Activated T-cell treated with anti-CD3 and anti-CD28 coated beads, Interleukin-2, amount 50 U/mL, for 1 hour (primary cell): ENCODE results near the gene NINL.
"Not testable (repeated sequence)": the region's sequence is repeated elsewhere in the genome, so short reads cannot be mapped to it uniquely, and the experiment has no call there.

Source experiments
- DNase-seq: peaks from one replicate; pipeline ENCODE4 v3.0.0-alpha.2; 2020

NINL gene

GRCh38 chr20:25592135-25592852, 7.0 kb upstream of the NINL start:
- no peak for DNase-seq

- not testable (repeated sequence) for DNase-seq
Observed at GRCh38 chr20:25590778-25591177, 5.4 kb upstream of the NINL start.

- DNase-seq = no peak
Observed at GRCh38 chr20:25588491-25588890, 3.2 kb upstream of the NINL start.

- no peak for DNase-seq
Observed at GRCh38 chr20:25587536-25587935, 2.2 kb upstream of the NINL start.

- no peak for DNase-seq
Observed at GRCh38 chr20:25586877-25587276, 1.5 kb upstream of the NINL start.

- DNase-seq = not testable (repeated sequence)
Observed at GRCh38 chr20:25583607-25584006, 1.7 kb downstream of the NINL start.

- no peak for DNase-seq
Observed at GRCh38 chr20:25580711-25581110, 4.6 kb downstream of the NINL start.

- no peak for DNase-seq
Observed at GRCh38 chr20:25579081-25579770, 6.1 kb downstream of the NINL start.

- DNase-seq = no peak
Observed at GRCh38 chr20:25576783-25577530, 8.4 kb downstream of the NINL start.

- no peak for DNase-seq
Observed at GRCh38 chr20:25574411-25574810, 10.9 kb downstream of the NINL start.

- no peak for DNase-seq
Observed at GRCh38 chr20:25573288-25574251, 11.8 kb downstream of the NINL start.

GRCh38 chr20:25571817-25572216, 13.5 kb downstream of the NINL start:
- no peak for DNase-seq

- DNase-seq = no peak
Observed at GRCh38 chr20:25571240-25571639, 14.1 kb downstream of the NINL start.

- DNase-seq = no peak
Observed at GRCh38 chr20:25570148-25570530, 15.2 kb downstream of the NINL start.

GRCh38 chr20:25567286-25567685, 18.0 kb downstream of the NINL start:
- no peak for DNase-seq

GRCh38 chr20:25566821-25567220, 18.5 kb downstream of the NINL start:
- DNase-seq = no peak

GRCh38 chr20:25565578-25566157, 19.7 kb downstream of the NINL start:
- no peak for DNase-seq

GRCh38 chr20:25563876-25564275, 21.5 kb downstream of the NINL start:
- no peak for DNase-seq

- DNase-seq = no peak
Observed at GRCh38 chr20:25563362-25563761, 22.0 kb downstream of the NINL start.

- not testable (repeated sequence) for DNase-seq
Observed at GRCh38 chr20:25561771-25562170, 23.6 kb downstream of the NINL start.

GRCh38 chr20:25553819-25554296, 31.5 kb downstream of the NINL start:
- no peak for DNase-seq

- no peak for DNase-seq
Observed at GRCh38 chr20:25552977-25553376, 32.4 kb downstream of the NINL start.
